Measurements from ENCODE around the gene LYVE1.
"Not testable (repeated sequence)": the region's sequence is repeated elsewhere in the genome, so short reads cannot be mapped to it uniquely, and the experiment has no call there.

Gene LYVE1, protein sequence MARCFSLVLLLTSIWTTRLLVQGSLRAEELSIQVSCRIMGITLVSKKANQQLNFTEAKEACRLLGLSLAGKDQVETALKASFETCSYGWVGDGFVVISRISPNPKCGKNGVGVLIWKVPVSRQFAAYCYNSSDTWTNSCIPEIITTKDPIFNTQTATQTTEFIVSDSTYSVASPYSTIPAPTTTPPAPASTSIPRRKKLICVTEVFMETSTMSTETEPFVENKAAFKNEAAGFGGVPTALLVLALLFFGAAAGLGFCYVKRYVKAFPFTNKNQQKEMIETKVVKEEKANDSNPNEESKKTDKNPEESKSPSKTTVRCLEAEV

DNA sequence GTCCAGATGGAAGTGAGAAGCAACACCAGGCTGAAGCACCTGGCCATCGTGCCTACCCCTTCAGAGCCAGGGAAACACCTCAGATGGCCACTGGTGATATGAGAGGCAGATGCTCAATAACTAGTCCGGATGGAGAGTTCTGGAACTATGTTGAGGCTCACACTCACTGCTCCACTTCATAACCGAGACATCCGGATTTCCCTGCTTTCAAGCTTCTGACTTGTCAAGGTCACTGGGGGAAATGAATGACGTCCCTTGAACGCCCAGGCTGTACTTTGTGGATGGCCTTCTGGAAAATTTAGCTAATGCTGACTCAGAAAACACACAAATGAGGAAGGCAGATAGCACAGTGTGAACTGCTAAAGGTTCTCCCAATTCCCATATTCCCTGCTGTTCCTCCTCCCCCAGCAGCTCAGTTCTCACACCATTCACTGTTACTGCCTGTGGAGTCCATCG, at the start of gene LYVE1:
TSS of gene LYVE1 (minus strand) at position 180 of the 456 bp plus-strand sequence. CDS start at position 47, 133 bp downstream.
- peak; percentile 24 for DNase-seq

DNA sequence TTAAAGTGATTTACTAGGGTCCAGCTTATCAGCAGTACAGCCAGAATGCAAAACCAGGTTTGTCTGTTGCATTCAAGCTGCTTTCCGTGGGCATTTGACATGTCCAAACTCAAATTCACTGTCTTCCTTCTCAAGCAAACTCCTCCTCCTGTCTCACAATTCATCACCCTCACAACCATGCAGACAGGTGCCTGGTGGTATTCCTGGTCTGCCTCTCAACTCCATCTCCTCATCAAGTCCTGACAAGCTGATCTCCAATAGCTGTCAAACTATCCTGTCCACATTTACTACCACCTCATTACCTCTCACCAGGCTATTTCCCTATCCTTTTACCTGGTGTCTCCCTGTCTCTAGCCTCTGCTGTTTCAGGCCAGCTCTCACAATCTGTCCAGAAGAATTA, 49.1 kb upstream of the LYVE1 start:
- no peak for DNase-seq

DNA sequence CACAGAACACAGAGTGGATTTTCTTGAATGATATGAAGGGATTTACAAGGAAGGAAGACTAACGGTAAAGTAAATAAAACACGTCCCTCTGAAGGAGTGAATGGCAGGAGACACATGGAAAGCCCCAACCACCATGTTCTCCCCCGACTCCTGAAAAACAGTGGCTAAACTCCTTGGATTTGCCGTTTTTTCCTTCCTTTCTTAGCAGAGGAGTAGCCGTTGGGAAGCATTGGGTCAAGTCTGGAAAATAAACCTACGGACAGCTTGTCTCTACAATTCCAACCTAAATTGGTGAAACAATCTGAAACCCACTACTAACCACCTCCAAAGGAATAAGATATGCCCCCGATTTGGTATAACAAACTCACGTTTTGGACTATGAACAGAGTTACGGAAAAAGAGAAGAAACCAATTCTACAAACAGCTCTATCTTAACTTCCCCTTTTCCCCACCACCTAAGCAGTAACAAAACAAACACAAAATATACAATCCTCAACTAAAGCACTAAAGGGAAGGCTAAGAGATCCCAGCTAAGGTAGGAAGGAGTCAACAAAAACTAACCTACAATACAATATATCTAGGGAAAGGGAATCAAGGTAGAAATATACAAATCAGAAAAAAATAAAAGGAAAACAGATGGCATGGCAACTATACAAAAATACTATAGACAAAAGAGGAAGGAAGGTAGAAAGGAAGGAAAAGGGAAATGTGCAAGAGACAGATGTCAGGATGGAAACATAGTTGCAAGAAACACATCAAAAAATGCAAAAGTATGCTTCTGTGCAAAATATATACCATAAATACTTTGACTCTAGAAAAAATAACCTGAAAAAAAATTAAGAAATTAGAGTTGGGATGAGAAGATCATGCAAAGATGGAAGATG, 43.8 kb upstream of the LYVE1 start:
- no peak for DNase-seq

DNA sequence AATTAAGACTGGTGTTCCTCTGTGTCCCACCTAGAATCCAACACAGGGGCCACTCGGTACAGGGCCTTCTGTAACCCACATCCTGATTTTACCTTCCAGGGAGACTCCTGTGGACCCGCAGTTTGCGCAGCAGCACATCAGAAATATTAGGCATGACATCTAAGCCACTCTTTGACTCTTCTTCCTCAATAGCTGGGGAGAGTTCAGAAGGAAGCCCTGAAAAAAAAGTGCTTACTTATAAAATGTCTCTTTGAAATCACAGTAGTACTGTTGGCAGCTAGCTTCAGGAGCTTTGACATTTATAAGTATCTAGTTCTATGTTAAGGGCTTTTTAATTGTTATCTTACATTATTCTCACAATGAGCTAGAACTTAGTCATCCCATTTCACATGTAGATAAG, 41.2 kb upstream of the LYVE1 start:
- no peak for DNase-seq

GRCh38 chr11:10608584-10608983, 40.1 kb upstream of the LYVE1 start:
- no peak for DNase-seq

DNA sequence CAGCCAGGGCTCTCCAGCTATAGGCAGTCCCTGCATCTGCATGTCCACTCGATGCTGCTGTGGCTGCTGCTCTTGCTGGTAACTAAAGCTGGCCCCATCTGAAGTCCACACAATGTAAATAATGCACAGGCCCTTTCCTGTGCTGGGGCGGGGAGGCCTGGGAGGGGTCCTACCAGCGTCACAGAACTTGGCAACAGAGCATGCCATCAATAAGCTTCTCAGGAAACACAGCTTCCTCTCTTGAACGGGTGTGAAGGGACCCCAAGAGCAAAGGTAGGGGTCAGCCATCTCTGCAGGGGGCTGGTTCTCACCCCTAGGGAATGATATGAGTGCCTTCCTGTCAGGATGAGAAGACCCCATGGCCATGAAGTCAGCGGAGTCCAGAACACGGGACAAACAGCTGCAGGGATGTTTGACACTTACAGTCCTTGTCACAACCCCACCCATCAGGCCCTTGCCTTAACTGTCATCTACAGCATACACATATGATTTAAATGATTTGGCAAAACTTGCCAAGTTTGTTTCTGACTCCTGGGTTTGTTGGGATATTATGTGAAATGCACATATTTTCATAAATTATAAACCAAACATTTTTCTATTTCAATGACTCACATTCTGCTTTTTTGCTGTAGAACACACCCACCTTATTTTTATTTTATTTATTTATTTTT, 39.1 kb upstream of the LYVE1 start:
- no peak for DNase-seq

GRCh38 chr11:10606536-10607208, 38.2 kb upstream of the LYVE1 start:
- no peak for DNase-seq

DNA sequence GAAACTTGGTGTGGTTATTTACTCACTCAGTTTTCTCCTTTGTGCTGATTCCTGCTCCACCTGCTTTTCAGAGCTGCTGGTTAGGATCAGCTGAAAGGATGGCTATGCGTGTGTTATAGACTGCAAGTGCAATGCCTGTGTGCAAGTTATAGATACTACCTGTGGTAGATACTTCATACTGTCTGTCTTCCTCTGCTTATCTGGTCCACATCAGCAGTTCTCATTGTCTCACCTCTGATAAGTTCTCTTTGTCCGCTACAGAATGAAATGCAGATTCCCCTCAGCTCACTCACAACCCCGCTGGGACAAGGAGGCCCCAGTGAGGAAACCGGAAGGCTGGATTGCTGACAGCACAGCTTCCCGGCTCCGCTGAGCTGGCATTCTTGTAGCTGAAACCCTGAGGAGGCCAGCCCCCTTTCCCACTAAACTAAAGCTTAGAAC, 37.5 kb upstream of the LYVE1 start:
- DNase-seq, result no peak

GRCh38 chr11:10604798-10605197, 36.3 kb upstream of the LYVE1 start:
- DNase-seq, result no peak

- DNase-seq, result no peak
Measured at GRCh38 chr11:10604340-10604748, 35.9 kb upstream of the LYVE1 start.

GRCh38 chr11:10603721-10604297, 35.3 kb upstream of the LYVE1 start:
- no peak for DNase-seq

DNA sequence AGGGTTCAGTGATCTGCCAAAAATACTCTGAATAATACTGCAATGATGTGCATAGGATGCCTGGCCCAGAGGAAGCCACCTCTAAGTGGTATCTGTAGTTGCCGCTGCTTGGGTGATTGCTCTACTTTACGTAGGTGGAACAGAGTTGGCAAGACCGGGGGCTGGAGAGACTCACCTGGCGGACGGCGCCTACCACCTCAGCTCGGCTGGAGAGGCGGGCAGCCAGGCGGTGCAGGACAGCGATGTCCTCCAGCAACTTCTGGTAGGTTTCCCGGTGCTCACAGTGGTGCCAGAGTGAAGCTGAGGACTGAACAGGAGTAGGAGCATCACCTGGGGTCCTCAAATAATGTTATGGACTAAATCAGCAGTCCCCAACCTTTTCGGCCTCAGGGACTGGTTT, 34.5 kb upstream of the LYVE1 start:
- no peak for DNase-seq

DNA sequence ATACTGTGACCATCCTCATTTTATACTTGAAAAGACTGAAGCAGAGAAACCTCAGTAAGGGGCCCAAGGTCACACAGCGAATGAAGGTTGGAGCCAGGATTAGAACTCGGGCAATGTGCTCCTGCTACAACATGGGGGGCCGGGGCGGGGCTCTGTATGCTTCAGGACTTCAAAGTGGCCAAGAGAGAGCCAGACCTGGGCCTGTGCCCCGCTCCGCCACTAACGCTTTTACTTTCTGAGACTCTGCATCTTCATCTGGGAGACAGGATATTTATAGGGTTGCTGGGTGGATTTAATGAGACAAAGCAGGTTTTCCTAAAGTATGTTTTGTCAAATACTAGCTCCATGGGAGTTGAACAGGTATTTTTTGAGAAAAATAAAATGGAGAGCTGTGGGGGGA, 33.9 kb upstream of the LYVE1 start:
- DNase-seq, result no peak

GRCh38 chr11:10601837-10602236, 33.4 kb upstream of the LYVE1 start:
- no peak for DNase-seq

DNA sequence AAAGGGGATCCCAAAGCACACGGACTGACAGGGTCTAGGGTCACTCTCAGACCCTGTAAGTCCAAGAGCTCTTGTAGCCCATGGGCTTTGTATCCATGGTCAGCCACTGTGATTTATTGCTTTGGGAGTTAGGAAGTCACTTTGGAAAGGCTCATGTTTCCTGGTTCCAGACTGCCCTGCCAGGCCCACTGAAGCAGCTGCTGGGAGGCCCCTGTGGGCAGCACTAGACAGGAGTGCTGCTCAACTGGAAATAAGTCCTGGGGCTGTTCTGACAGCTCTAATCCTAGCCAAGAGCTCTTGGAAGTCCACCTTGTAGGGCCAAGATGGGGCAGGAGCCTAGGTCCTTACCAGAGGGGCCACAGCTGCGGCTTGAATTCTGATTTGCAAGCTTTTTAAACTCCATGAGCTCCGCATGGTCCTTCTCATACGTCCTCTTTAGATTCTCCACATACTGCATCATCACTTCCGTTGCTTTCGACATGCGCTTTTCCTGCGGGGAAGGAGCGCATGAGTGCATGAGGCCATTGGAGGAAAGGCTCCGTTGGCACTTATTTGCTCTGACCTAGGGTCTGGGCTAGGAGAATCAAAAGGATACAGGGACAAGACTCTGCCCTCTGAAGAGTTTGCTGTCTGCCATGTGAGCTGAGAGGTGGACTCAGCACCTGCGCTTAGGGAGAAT, 32.2 kb upstream of the LYVE1 start:
- DNase-seq, result no peak

DNA sequence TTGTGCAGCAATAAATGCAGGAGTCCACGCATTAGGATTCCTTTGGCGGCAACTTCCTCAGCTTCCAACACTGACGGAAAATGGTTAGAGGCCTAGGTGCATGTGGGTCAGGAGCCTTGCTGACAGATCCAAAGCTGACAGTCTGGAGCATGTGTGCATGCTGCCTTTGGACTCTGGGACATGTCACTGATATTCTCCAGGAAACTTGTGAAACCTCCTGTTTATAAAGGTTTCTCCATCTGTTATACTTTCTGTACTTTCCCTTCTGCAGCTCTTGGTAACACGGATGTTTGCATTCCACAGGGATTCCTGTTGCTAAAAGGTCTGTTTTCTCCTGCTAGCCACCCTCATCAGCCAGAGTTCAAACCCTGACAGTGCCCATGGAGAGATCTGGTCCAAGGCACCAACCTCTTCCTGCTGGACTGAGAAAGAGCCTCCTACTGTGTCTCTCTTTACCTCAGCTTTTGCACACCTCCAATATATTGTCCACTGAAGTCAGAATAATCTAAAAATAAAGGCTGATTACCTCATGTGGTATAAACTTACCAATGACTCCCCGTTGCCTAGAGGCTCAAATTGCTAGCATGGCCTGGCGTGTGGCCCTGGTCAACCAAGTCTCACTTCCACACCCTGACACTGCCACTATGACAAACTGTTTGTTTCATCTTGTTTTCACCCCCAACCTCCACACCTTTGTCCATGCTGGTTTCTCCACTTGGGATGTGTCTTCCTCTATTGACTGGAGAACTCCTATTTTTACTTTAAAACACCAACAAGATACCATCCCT, 31.1 kb upstream of the LYVE1 start:
- no peak for DNase-seq

- DNase-seq, result no peak
Measured at GRCh38 chr11:10598816-10599215, 30.4 kb upstream of the LYVE1 start.

DNA sequence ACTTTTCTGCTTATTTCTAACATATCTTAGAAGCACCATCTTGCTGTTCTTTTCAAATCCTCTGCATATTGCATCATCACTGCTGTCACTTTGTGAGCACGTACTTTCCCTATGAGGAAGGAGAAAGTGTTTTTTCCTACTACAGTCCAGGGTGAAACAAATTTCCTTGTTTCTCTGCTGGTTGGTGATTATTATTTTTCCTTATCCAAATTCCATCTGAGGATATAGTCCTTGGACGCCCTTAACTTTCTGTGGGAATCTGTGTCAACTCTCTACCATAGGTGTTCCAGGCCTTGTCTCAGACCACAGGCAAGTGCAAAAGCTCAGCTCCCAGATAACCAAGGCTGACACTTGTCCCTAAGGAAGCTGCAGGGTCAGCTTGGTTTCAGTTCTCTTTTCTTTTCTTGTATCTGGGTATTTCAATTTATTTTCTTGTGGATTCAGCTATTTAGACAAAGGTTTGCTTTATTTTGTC, 29.4 kb upstream of the LYVE1 start:
- peak; percentile 6 for DNase-seq

DNA sequence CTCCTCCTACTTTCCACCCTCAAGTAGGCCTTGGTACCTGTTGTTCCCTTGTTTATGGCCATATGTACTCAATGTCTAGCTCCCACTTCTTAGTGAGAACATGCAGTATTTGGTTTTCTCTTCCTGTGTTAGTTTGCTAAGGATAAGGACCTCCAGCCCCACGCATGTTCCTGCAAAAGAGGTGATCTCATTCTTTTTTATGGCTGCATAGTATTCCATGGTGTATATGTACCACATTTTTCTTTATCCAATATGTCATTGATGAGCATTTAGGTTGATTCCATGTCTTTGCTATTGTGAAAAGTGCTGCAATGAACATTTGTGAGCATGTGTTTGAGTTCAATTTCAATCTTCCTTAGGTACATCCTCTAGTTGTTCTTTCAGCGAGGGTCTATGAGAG, 27.4 kb upstream of the LYVE1 start:
- DNase-seq, result not testable (repeated sequence)

DNA sequence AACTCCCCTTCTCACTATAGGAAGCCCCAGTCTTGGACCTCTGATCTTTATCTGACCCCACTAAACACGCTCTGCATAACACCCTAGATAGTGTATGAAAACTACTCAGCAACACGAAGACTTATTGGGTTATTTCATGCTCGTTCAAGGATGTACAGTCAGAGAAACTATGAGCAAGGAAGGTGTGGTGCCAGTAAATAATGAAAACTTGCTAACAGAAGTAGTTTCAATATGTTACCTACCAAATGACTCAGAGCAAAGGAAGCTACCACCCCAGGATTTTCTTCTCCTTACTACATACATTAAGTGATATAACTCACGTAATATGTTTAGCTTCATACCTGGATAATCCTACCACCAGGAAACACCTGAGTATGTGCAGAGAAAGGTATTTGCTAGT, 25.9 kb upstream of the LYVE1 start:
- no peak for DNase-seq

GRCh38 chr11:10592331-10592730, 23.9 kb upstream of the LYVE1 start:
- no peak for DNase-seq
